KG1 (cell line): ENCODE measurements around the gene MRPL54.
A peak's percentile ranks its signal among the peaks of the same experiment; 100 is the strongest.

ENCODE experiments used
- DNase-seq: peaks from one replicate; lab custom pipeline; 2025; lab: John Stamatoyannopoulos, UW

Gene MRPL54

GRCh38 chr19:3762501-3763459 lies at the start of gene MRPL54:
Gene MRPL54, plus strand, starts transcription at chr19:3762682. Its CDS starts 19 bp downstream, at chr19:3762701.
- peak; percentile 98 for DNase-seq

GRCh38 chr19:3716147-3716668 lies 46.3 kb upstream of the MRPL54 start:
- no peak for DNase-seq

- DNase-seq: no peak
Measured at GRCh38 chr19:3719868-3720267, 42.6 kb upstream of the MRPL54 start.

- DNase-seq: no peak
Measured at GRCh38 chr19:3720349-3720917, 42.0 kb upstream of the MRPL54 start.

GRCh38 chr19:3721131-3721886 lies 41.2 kb upstream of the MRPL54 start:
- DNase-seq: peak; percentile 60

DNA sequence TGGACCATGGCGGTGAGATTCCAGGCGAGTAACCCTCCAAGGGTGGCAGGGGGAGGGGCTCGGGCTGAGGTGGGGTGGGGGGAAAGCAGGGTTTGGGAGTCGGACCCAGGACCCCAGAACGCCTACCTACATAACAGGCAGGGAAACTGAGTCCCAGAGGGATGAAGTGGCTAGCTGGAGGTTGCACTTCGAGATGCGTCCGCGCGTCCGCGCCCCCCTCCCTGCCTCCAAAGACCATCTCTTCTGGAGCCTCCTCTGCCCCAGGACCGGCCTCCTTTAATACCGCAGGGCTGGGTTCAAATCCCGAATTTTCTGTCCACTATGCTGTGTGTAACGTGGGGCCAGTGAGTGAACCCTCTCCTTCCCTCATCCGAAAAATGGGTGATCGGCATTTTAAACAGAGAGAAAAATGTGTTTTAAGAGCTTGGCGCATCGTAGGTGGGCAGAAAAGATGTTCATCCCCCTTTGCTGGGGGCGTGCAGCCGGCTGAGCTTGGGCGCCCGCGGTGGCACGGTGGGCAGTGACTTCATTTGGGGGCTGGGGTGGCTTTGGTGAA lies 40.5 kb upstream of the MRPL54 start:
- no peak for DNase-seq

GRCh38 chr19:3722443-3723109 lies 39.9 kb upstream of the MRPL54 start:
- DNase-seq: no peak

DNA sequence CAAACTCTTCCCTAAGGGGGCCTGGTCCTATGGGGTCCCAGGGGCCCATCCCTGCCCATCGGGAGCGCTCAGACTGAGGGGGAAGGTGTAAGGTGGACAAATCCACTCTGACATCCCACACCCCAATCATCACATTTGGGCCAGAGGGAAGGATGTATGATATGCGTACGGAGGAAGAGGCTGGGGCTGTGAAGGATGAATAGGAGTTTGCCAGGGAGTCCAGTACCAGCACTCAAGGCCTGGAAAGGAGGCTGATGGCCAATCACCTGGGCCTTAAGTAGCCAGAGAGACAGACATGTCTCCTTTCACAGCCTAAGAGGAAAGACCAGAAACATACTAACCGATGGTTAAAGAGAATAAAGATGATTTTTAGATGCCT lies 39.4 kb upstream of the MRPL54 start:
- DNase-seq: no peak

- no peak for DNase-seq
Measured at GRCh38 chr19:3723883-3724282, 38.6 kb upstream of the MRPL54 start.

DNA sequence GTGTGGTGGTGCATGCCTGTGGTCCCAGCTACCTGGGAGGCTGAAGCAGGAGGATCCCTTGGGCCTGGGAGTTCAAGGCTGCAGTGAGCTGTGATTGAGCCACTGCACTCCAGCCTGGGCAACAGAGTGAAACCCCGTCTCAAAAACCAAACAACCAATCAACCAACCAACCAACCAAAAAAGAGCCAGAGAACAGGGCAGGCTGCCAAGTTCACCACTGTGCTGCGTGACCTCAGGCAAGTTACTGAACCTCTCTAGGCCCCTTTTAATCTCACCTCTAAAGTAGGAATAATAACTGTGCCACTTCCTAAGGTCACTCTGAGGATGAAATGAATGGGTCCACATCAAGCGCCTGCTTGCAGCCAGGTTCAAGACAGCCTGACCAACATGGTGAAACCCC lies 37.4 kb upstream of the MRPL54 start:
- DNase-seq: no peak

DNA sequence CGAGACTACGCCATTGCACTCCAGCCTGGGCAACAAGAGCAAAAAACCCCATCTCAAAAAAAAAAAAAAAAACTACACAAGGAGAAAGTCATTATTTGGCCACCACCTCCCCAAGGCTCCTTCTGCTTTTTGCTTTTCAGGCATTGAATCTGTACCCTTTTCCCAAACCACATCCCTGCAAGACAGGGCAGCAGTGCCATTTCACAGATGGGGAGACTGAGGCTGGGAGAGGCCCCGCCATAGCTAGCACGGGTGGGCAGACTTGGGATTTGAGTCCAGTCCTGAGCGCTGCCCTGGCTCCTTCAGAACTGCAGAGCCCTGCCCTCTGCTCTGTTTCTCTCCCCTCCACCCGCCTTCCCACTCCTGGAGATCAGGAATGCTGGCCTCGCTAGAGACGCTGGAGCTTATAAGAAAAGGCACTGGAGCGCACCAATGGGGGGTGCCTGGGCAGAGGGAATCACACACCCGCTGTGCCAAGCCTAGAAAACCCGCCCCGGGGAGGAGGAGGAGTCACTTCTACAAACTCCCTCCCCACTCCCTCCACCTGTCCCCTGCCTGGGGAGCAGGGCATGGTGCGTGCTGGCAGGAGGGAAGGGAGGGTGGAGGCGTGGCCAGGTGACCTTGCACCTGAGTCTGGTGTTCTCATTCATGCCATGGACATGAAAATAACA lies 36.7 kb upstream of the MRPL54 start:
- DNase-seq: no peak

GRCh38 chr19:3730457-3730958 lies 32.0 kb upstream of the MRPL54 start:
- no peak for DNase-seq

GRCh38 chr19:3732108-3732507 lies 30.4 kb upstream of the MRPL54 start:
- no peak for DNase-seq

GRCh38 chr19:3733549-3734309 lies 28.8 kb upstream of the MRPL54 start:
- DNase-seq: no peak

DNA sequence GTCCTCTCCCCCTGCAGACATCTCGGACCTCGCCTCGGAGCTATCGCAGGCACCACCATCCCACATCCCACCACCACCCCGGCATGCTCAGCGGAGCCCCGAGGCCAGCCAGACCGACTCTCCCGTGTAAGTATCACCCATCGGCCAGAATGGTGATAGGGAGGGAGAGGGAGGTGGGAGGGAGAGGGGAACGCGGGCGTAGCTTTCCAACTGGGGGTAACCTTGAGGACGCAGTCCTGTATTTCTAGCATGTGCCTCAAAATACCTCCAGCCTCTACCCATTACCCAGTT lies 28.2 kb upstream of the MRPL54 start:
- DNase-seq: no peak

GRCh38 chr19:3736106-3736724 lies 26.3 kb upstream of the MRPL54 start:
- no peak for DNase-seq

- no peak for DNase-seq
Measured at GRCh38 chr19:3737487-3738205, 24.8 kb upstream of the MRPL54 start.

DNA sequence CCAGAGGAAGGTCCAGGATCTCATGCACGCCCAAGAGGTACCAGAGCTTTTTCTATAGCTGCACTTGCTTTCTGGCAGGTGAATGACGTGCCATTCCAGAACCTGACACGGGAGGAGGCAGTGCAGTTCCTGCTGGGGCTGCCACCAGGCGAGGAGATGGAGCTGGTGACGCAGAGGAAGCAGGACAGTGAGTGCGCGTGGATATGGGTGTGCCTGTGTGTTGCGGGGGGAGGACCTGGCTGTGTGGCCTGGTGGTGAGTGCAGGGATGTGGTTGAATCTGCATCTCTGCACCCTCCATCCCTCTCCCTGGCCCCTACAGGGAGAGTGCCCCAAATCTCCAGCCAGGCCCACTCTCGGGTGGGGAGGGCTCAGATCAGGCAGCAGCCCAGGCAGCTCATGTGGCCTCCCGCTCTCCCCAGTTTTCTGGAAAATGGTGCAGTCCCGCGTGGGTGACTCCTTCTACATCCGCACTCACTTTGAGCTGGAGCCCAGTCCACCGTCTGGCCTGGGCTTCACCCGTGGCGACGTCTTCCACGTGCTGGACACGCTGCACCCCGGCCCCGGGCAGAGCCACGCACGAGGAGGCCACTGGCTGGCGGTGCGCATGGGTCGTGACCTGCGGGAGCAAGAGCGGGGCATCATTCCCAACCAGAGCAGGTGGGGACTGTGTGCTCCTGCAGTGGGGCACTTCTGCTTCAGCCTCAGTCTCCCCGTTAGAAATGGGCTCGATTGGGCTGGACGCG lies 23.8 kb upstream of the MRPL54 start:
- DNase-seq: no peak
